GM23338 (cell line): ENCODE data around the gene TMTC2. TPM values are rescaled to one million over a fixed set of nuclear protein-coding genes. Genes with fewer than 3 reads are reported as not detected.

ENCODE experiments used
- ATAC-seq: fragments of 200-7000 bp; cut with Tn5 transposase; 3 replicates; pipeline ENCODE4 v1.9.1; 2020
- DNase-seq: peaks from one replicate; pipeline ENCODE4 v3.0.0-alpha.2; 2015; ENCODE audit warnings: low spot score
- H2AFZ ChIP-seq: fragments of 200-600 bp; sonication (generic); 2 replicates; pipeline ENCODE4 v1.8.0; 2016; ENCODE audit warnings: antibody characterized with exemption, mild to moderate bottlenecking, moderate library complexity
- H3F3A ChIP-seq: fragments of 200-600 bp; sonication (generic); replicated peaks from 2 replicates; pipeline ENCODE4 v1.8.0; 2017; ENCODE audit warnings: antibody characterized with exemption, mixed run types, low read depth
- H3K27ac ChIP-seq: fragments of 200-600 bp; sonication (generic); 2 replicates; pipeline ENCODE4 v1.6.1; 2016; ENCODE audit warnings: low read depth
- H3K27me3 ChIP-seq: fragments of 200-600 bp; sonication (generic); 2 replicates; pipeline ENCODE4 v1.8.0; 2016; ENCODE audit warnings: mild to moderate bottlenecking, mixed run types, moderate library complexity; ENCODE audit not compliant: insufficient read depth
- H3K36me3 ChIP-seq: fragments of 200-600 bp; sonication (generic); 2 replicates; pipeline ENCODE4 v1.8.0; 2016; ENCODE audit warnings: mild to moderate bottlenecking; ENCODE audit not compliant: insufficient read depth
- H3K4me1 ChIP-seq: fragments of 200-600 bp; sonication (generic); 2 replicates; pipeline ENCODE4 v1.8.0; 2016; ENCODE audit warnings: mild to moderate bottlenecking, moderate library complexity; ENCODE audit not compliant: insufficient read depth
- H3K4me2 ChIP-seq: fragments of 200-600 bp; sonication (generic); 2 replicates; pipeline ENCODE4 v1.7.1; 2017; ENCODE audit warnings: mixed run types
- H3K4me3 ChIP-seq: fragments of 200-600 bp; sonication (generic); 2 replicates; pipeline ENCODE4 v1.6.1; 2016; ENCODE audit warnings: mixed run types
- H3K79me2 ChIP-seq: fragments of 200-600 bp; sonication (generic); replicated peaks from 2 replicates; pipeline ENCODE4 v1.8.0; 2017; ENCODE audit warnings: mild to moderate bottlenecking; ENCODE audit not compliant: insufficient read depth
- H3K9me2 ChIP-seq: fragments of 200-600 bp; sonication (generic); 2 replicates; pipeline ENCODE4 v1.8.0; 2017; ENCODE audit not compliant: insufficient read depth
- H4K20me1 ChIP-seq: fragments of 200-600 bp; sonication (generic); replicated peaks from 2 replicates; pipeline ENCODE4 v1.8.0; 2017; ENCODE audit warnings: mild to moderate bottlenecking; ENCODE audit not compliant: insufficient read depth
- H3K27ac Mint-ChIP-seq: 2 replicates; pipeline ENCODE4 v1.8.0; 2020; ENCODE audit warnings: inconsistent platforms, mild to moderate bottlenecking, moderate library complexity, mixed read lengths
- H3K27me3 Mint-ChIP-seq: 3 replicates; pipeline ENCODE4 v1.8.0; 2022; ENCODE audit warnings: low read depth, mild to moderate bottlenecking, moderate library complexity, mixed read lengths, inconsistent platforms; ENCODE audit not compliant: insufficient read depth, poor library complexity
- H3K36me3 Mint-ChIP-seq: 3 replicates; pipeline ENCODE4 v1.8.0; 2021; ENCODE audit warnings: low read depth, mild to moderate bottlenecking, inconsistent platforms, moderate library complexity, mixed read lengths
- H3K4me1 Mint-ChIP-seq: 3 replicates; pipeline ENCODE4 v1.8.0; 2020; ENCODE audit warnings: mild to moderate bottlenecking, inconsistent platforms, mixed read lengths
- H3K4me3 Mint-ChIP-seq: 3 replicates; pipeline ENCODE4 v1.8.0; 2021; ENCODE audit warnings: moderate library complexity, mild to moderate bottlenecking, inconsistent platforms, mixed read lengths
- H3K9me3 Mint-ChIP-seq: 3 replicates; pipeline ENCODE4 v1.8.0; 2020; ENCODE audit warnings: moderate library complexity, mild to moderate bottlenecking, inconsistent platforms, mixed read lengths
- CREB1 ChIP-seq: fragments of 250-450 bp; sonication (Bioruptor Pico); IDR thresholded peaks from 2 replicates; pipeline ENCODE4 v1.5.0; 2020; ENCODE audit warnings: low read depth, mild to moderate bottlenecking, moderate library complexity
- CTCF ChIP-seq, 2 experiments: fragments of 200-600 bp in 1 of 2; sonication (generic) in 1 of 2; conservative IDR thresholded peaks; 2 replicates each; pipeline versions ENCODE4 v1.5.1 to v1.6.1; 2016 to 2017; ENCODE audit warnings: antibody characterized with exemption in 2 of 2, low read depth in 2 of 2, mild to moderate bottlenecking in 2 of 2, moderate library complexity in 1 of 2
- ETS1 ChIP-seq: IDR thresholded peaks from 2 replicates; pipeline ENCODE4 v1.6.1; 2016; ENCODE audit warnings: antibody characterized with exemption
- EZH2 ChIP-seq: fragments of 200-600 bp; sonication (generic); IDR thresholded peaks from one replicate; pipeline ENCODE4 v1.8.0; 2017; ENCODE audit warnings: antibody characterized with exemption, mild to moderate bottlenecking, low read depth; ENCODE audit not compliant: unreplicated experiment
- EZH2phosphoT487 ChIP-seq: fragments of 200-600 bp; sonication (generic); IDR thresholded peaks from one replicate; pipeline ENCODE4 v1.8.1; 2018; ENCODE audit warnings: antibody characterized with exemption; ENCODE audit not compliant: unreplicated experiment
- JUNB ChIP-seq: IDR thresholded peaks from one replicate; pipeline ENCODE4 v1.6.1; 2016; ENCODE audit warnings: antibody characterized with exemption; ENCODE audit not compliant: unreplicated experiment
- NANOG ChIP-seq: IDR thresholded peaks from 2 replicates; pipeline ENCODE4 v1.6.1; 2016; ENCODE audit warnings: antibody characterized with exemption, borderline replicate concordance
- POLR2AphosphoS5 ChIP-seq: IDR thresholded peaks from 2 replicates; pipeline ENCODE4 v1.6.1; 2016; ENCODE audit warnings: antibody characterized with exemption, low read depth
- REST ChIP-seq: IDR thresholded peaks from one replicate; pipeline ENCODE4 v1.6.1; 2018; ENCODE audit warnings: antibody characterized with exemption; ENCODE audit not compliant: unreplicated experiment
- STAT1 ChIP-seq: IDR thresholded peaks from one replicate; pipeline ENCODE4 v1.6.1; 2016; ENCODE audit warnings: antibody characterized with exemption; ENCODE audit not compliant: unreplicated experiment
- ZNF114 ChIP-seq: fragments of 250-450 bp; sonication (Bioruptor Pico); IDR thresholded peaks from 2 replicates; pipeline ENCODE4 v1.5.0; 2020; ENCODE audit warnings: mild to moderate bottlenecking, moderate library complexity
- ZNF331 ChIP-seq: fragments of 250-450 bp; sonication (Bioruptor Pico); IDR thresholded peaks from 2 replicates; pipeline ENCODE4 v1.5.0; 2020; ENCODE audit warnings: low read depth, mild to moderate bottlenecking, moderate library complexity
- ZNF462 ChIP-seq: fragments of 250-450 bp; sonication (Bioruptor Pico); IDR thresholded peaks from 2 replicates; pipeline ENCODE4 v1.5.0; 2020; ENCODE audit warnings: mild to moderate bottlenecking, moderate library complexity
- polyA plus RNA-seq: library from polyadenylated mRNA; unstranded; fragments of >200 nt; fragmentation: Nextera tagmentation; extraction: Ambion mirVana; gene quantifications from 2 replicates; pipeline ENCODE4 v1.2.1, GENCODE V29; 2016
- total RNA-seq: library from RNA; depleted of rRNA; stranded (reverse); fragments of >200 nt; shearing (Covaris generic); gene quantifications from 2 replicates; pipeline ENCODE4 v1.2.3, GENCODE V29; 2014

TMTC2 gene
- total and polyA plus RNA-seq, 2 experiments from 2014 or later: 0.57 to 6.5 TPM

- TF ChIP-seq STAT1 (no peak), CTCF (conservative IDR thresholded peaks at IDR 0.05; ENCODE audit: low read depth in 2 of 2) (no peak), ZNF462 (no peak), CREB1 (CRISPR knock-in tag) (no peak), JUNB (no peak), REST (no peak), EZH2 (no peak), EZH2phosphoT487 (no peak), ZNF114 (CRISPR knock-in tag) (no peak), ZNF331 (CRISPR knock-in tag) (no peak), POLR2AphosphoS5 (no peak), ETS1 (no peak), NANOG (no peak)
- Histone ChIP-seq H3K9me2 (no peaks in the 10 kb centered on the region), H3K27me3 (no peaks in the 10 kb centered on the region), H3K27ac (no peak overlapping the region), H3F3A (no peaks in the 10 kb centered on the region), H3K4me1 (peaks cover 21% of the 10 kb centered on the region), H3K4me2 (peak overlapping the region; percentile 18), H2AFZ (no peak overlapping the region), H3K36me3 (no peaks in the 10 kb centered on the region), H3K4me3 (peak overlapping the region; percentile 27; the same call in 1 of the 2 replicates), H4K20me1 (no peaks in the 10 kb centered on the region; the same call in 1 of the 2 replicates), H3K79me2 (no peaks in the 10 kb centered on the region)
- DNase-seq: peak; percentile 35
- H3K27ac Mint-ChIP-seq: no peak overlapping the region
- H3K4me3 Mint-ChIP-seq: peak overlapping the region; percentile 13; the same call in 1 of the 3 replicates
- H3K36me3 Mint-ChIP-seq: no peaks in the 10 kb centered on the region
- H3K27me3 Mint-ChIP-seq: no peaks in the 10 kb centered on the region
- ATAC-seq: peak; percentile 74
- no peaks in the 10 kb centered on the region for H3K9me3 Mint-ChIP-seq
- peaks cover 26% of the 10 kb centered on the region for H3K4me1 Mint-ChIP-seq
Observed at GRCh38 chr12:82857911-82858533, 171.3 kb downstream of the TMTC2 start.
